Ishikawa (cell line): ENCODE results near the gene HTR2B.

Experiments used
- CEBPB ChIP-seq: IDR thresholded peaks from 2 replicates; pipeline ENCODE4 v1.6.1; 2012
- CREB1 ChIP-seq: IDR thresholded peaks from 2 replicates; pipeline ENCODE4 v1.6.1; 2012; ENCODE audit warnings: low read depth
- EGR1 ChIP-seq: IDR thresholded peaks from 2 replicates; pipeline ENCODE4 v1.6.1; 2012
- EP300 ChIP-seq: IDR thresholded peaks from 2 replicates; pipeline ENCODE4 v1.6.1; 2012; ENCODE audit warnings: borderline replicate concordance
- FOXM1 ChIP-seq: IDR thresholded peaks from 2 replicates; pipeline ENCODE4 v1.6.1; 2012; ENCODE audit warnings: low read depth, borderline replicate concordance
- NFIC ChIP-seq: IDR thresholded peaks from 2 replicates; pipeline ENCODE4 v1.6.1; 2012
- RAD21 ChIP-seq: IDR thresholded peaks from 2 replicates; pipeline ENCODE4 v1.6.1; 2012; ENCODE audit warnings: low read depth
- TAF1 ChIP-seq: IDR thresholded peaks from 2 replicates; pipeline ENCODE4 v1.6.1; 2012; ENCODE audit warnings: low read depth, mild to moderate bottlenecking
- TCF12 ChIP-seq: IDR thresholded peaks from 2 replicates; pipeline ENCODE4 v1.6.1; 2012; ENCODE audit warnings: low read depth
- TEAD4 ChIP-seq: IDR thresholded peaks from 2 replicates; pipeline ENCODE4 v1.6.1; 2012
- USF1 ChIP-seq: IDR thresholded peaks from 2 replicates; pipeline ENCODE4 v1.6.1; 2012
- YY1 ChIP-seq: IDR thresholded peaks from 2 replicates; pipeline ENCODE4 v1.6.1; 2012; ENCODE audit warnings: low read depth
- ZBTB7A ChIP-seq: IDR thresholded peaks from 2 replicates; pipeline ENCODE4 v1.6.1; 2012; ENCODE audit warnings: low read depth
- TF ChIP-seq, protein P1 (sequence below): IDR thresholded peaks from 2 replicates; pipeline ENCODE4 v1.6.1; 2012; ENCODE audit warnings: low read depth, mild to moderate bottlenecking
- TF ChIP-seq, protein P2 (sequence below): IDR thresholded peaks from 2 replicates; pipeline ENCODE4 v1.6.1; 2012

HTR2B gene

DNA sequence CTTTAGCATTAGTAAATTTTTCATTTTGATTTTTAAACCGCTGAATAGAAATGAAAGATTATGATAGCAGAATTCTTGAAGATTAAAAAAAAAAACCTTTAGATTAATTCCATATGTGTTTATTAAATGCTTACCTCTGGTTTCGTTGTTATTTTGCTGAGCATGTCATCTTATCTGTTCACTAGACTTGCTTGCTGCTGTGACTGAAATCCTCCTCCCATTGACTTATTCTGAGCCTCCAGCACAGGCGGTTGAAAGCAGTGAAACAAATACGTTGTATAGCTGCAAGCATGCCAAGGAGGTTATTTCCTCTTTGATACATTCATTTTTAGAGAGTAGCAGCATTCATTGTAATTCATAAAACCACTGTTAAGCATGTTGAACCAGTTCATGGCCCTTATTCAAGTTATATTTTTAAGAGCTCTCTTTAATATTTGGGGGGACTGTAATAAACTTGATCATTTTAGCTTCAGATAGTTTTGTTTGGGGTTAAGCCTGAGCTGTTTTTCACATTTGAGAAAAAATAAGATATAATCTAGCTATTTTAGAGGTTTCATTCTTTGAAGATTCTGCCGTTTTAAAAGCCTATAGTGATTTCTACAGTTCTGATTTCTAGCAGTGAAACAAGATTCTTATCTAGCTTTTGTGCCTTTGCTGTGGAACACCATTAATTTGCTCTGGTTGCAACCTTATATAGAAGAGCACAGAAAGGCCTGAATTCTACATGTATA is at the start of gene HTR2B:
Gene HTR2B (minus strand): TSS at position 205 of the 731 bp plus-strand sequence. CDS start 1,278 bp downstream, outside the sequence.
- TF ChIP-seq ZBTB7A (no peak), CREB1 (no peak), RAD21 (no peak)
- TF ChIP-seq, protein P1, sequence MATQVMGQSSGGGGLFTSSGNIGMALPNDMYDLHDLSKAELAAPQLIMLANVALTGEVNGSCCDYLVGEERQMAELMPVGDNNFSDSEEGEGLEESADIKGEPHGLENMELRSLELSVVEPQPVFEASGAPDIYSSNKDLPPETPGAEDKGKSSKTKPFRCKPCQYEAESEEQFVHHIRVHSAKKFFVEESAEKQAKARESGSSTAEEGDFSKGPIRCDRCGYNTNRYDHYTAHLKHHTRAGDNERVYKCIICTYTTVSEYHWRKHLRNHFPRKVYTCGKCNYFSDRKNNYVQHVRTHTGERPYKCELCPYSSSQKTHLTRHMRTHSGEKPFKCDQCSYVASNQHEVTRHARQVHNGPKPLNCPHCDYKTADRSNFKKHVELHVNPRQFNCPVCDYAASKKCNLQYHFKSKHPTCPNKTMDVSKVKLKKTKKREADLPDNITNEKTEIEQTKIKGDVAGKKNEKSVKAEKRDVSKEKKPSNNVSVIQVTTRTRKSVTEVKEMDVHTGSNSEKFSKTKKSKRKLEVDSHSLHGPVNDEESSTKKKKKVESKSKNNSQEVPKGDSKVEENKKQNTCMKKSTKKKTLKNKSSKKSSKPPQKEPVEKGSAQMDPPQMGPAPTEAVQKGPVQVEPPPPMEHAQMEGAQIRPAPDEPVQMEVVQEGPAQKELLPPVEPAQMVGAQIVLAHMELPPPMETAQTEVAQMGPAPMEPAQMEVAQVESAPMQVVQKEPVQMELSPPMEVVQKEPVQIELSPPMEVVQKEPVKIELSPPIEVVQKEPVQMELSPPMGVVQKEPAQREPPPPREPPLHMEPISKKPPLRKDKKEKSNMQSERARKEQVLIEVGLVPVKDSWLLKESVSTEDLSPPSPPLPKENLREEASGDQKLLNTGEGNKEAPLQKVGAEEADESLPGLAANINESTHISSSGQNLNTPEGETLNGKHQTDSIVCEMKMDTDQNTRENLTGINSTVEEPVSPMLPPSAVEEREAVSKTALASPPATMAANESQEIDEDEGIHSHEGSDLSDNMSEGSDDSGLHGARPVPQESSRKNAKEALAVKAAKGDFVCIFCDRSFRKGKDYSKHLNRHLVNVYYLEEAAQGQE: no peak

GRCh38 chr2:231174211-231174651 is 49.4 kb upstream of the HTR2B start:
- TF ChIP-seq NFIC (peak; percentile 30; the same call in 1 of the 2 replicates), TAF1 (no peak), TCF12 (no peak), FOXM1 (no peak), YY1 (no peak)
- TF ChIP-seq, protein P2, sequence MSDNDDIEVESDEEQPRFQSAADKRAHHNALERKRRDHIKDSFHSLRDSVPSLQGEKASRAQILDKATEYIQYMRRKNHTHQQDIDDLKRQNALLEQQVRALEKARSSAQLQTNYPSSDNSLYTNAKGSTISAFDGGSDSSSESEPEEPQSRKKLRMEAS: no peak

GRCh38 chr2:231172025-231172424 is 47.2 kb upstream of the HTR2B start:
- TF ChIP-seq, protein P1: no peak
- no peak for TF ChIP-seq USF1
- no peak for TF ChIP-seq CEBPB
- TF ChIP-seq EGR1: no peak
- TF ChIP-seq YY1: no peak
- TF ChIP-seq, protein P2: no peak
- TF ChIP-seq ZBTB7A: no peak
- TF ChIP-seq RAD21: no peak
- no peak for TF ChIP-seq TAF1
- TF ChIP-seq TCF12: no peak

GRCh38 chr2:231170055-231170454 is 45.2 kb upstream of the HTR2B start:
- TF ChIP-seq TEAD4 (no peak), FOXM1 (no peak), EP300 (no peak), RAD21 (no peak), EGR1 (no peak), YY1 (no peak), USF1 (no peak), NFIC (no peak), CREB1 (no peak), TAF1 (no peak), CEBPB (no peak), TCF12 (no peak), ZBTB7A (no peak)
- TF ChIP-seq, protein P2: no peak
- TF ChIP-seq, protein P1: no peak

DNA sequence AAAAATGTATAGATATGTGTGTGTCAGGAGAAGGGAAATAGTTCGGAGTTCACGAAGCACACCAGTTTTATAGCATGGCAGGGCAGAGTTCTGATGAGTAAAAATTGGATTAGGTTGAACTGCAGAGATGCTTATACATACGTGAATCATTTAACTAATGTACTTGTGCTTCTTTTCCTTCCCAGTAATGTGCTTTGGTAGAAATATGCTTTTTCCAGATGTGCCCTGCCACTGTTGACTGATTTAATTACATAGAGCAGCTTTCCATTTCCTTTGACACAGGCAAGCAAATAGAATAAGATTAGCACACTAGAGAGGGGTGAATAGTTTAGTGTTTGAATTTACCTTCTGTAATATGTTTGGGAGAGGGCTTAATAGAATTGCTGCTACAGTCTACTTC is 44.6 kb upstream of the HTR2B start:
- TF ChIP-seq TEAD4 (no peak), ZBTB7A (no peak), EGR1 (no peak), EP300 (no peak), CREB1 (no peak), NFIC (no peak), TAF1 (no peak), TCF12 (no peak), CEBPB (no peak), YY1 (no peak), FOXM1 (no peak), RAD21 (no peak), USF1 (no peak)
- TF ChIP-seq, protein P2: no peak
- TF ChIP-seq, protein P1: no peak
